GM23248 (cell line): Measurements from ENCODE around the gene ZBTB42. TPM values are rescaled to one million over a fixed set of nuclear protein-coding genes. Genes with fewer than 3 reads are reported as not detected.

Source experiments
- DNase-seq: peaks from one replicate; pipeline ENCODE4 v3.0.0-alpha.2; 2015
- H2AFZ ChIP-seq: fragments of 200-600 bp; sonication (generic); 2 replicates; pipeline ENCODE4 v1.6.1; 2016; ENCODE audit warnings: antibody characterized with exemption
- H3F3A ChIP-seq: fragments of 200-600 bp; sonication (generic); 2 replicates; pipeline ENCODE4 v1.6.1; 2016; ENCODE audit warnings: mild to moderate bottlenecking, antibody characterized with exemption, mixed run types; ENCODE audit not compliant: insufficient read depth
- H3K27ac ChIP-seq: fragments of 200-600 bp; sonication (generic); 2 replicates; pipeline ENCODE4 v1.5.1; 2016; ENCODE audit warnings: mild to moderate bottlenecking
- H3K27me3 ChIP-seq: fragments of 200-600 bp; sonication (generic); replicated peaks from 2 replicates; pipeline ENCODE4 v1.6.1; 2016; ENCODE audit warnings: mild to moderate bottlenecking; ENCODE audit not compliant: insufficient read depth
- H3K36me3 ChIP-seq: fragments of 200-600 bp; sonication (generic); 2 replicates; pipeline ENCODE4 v1.6.1; 2016; ENCODE audit warnings: low read depth, mild to moderate bottlenecking
- H3K4me1 ChIP-seq: fragments of 200-600 bp; sonication (generic); 2 replicates; pipeline ENCODE4 v1.6.1; 2016; ENCODE audit warnings: mild to moderate bottlenecking; ENCODE audit not compliant: insufficient read depth
- H3K4me2 ChIP-seq: fragments of 200-600 bp; sonication (generic); one replicate; pipeline ENCODE4 v1.6.1; 2016; ENCODE audit warnings: mild to moderate bottlenecking; ENCODE audit not compliant: unreplicated experiment
- H3K4me3 ChIP-seq: fragments of 200-600 bp; sonication (generic); 2 replicates; pipeline ENCODE4 v1.5.1; 2016; ENCODE audit warnings: mild to moderate bottlenecking
- H3K79me2 ChIP-seq: fragments of 200-600 bp; sonication (generic); 2 replicates; pipeline ENCODE4 v1.6.1; 2016; ENCODE audit warnings: mild to moderate bottlenecking; ENCODE audit not compliant: insufficient read depth
- H3K9ac ChIP-seq: fragments of 200-600 bp; sonication (generic); 2 replicates; pipeline ENCODE4 v1.6.1; 2016; ENCODE audit warnings: mild to moderate bottlenecking
- H3K9me2 ChIP-seq: fragments of 200-600 bp; sonication (generic); 2 replicates; pipeline ENCODE4 v1.6.1; 2016; ENCODE audit warnings: mixed run types, mild to moderate bottlenecking, moderate library complexity; ENCODE audit not compliant: insufficient read depth
- H3K9me3 ChIP-seq: fragments of 200-600 bp; sonication (generic); one replicate; pipeline ENCODE4 v1.6.1; 2017; ENCODE audit warnings: low read depth
- H4K20me1 ChIP-seq: fragments of 200-600 bp; sonication (generic); 2 replicates; pipeline ENCODE4 v1.6.0; 2016; ENCODE audit not compliant: insufficient read depth
- EZH2 ChIP-seq: fragments of 200-600 bp; sonication (generic); IDR thresholded peaks from 2 replicates; pipeline ENCODE4 v1.6.1; 2018; ENCODE audit warnings: antibody characterized with exemption, mild to moderate bottlenecking; ENCODE audit not compliant: insufficient read depth, poor library complexity, severe bottlenecking
- EZH2phosphoT487 ChIP-seq: fragments of 200-600 bp; sonication (generic); IDR thresholded peaks from 2 replicates; pipeline ENCODE4 v1.6.1; 2018; ENCODE audit warnings: antibody characterized with exemption, moderate library complexity, mild to moderate bottlenecking, low read depth; ENCODE audit not compliant: insufficient read depth
- WGBS, 2 experiments: methylation state at CpG; one replicate each; pipeline ENCODE4 v1.1.6; 2015 to 2017; ENCODE audit warnings: low lambda C conversion rate in 2 of 2, low coverage in 1 of 2; ENCODE audit errors: missing lambda C conversion rate in 2 of 2; 5-methylcytosine and 5-hydroxymethylcytosine counted together
- in situ Hi-C: fragments of 300-500 bp; cut with MboI; formaldehyde crosslinking; loops from 2 replicates; pipeline ENCODE4 v1.15.0; 2020
- polyA plus RNA-seq: library from polyadenylated mRNA; unstranded; fragments of >200 nt; fragmentation: Nextera tagmentation; extraction: Ambion mirVana; gene quantifications from 2 replicates; pipeline ENCODE4 v1.2.1, GENCODE V29; 2016
- total RNA-seq: library from RNA; depleted of rRNA; stranded (reverse); fragments of >200 nt; shearing (Covaris generic); gene quantifications from 2 replicates; pipeline ENCODE4 v1.2.3, GENCODE V29; 2014

The ZBTB42 gene
- total and polyA plus RNA-seq, 2 experiments from 2014 or later: 0.56 to 2.4 TPM

DNA sequence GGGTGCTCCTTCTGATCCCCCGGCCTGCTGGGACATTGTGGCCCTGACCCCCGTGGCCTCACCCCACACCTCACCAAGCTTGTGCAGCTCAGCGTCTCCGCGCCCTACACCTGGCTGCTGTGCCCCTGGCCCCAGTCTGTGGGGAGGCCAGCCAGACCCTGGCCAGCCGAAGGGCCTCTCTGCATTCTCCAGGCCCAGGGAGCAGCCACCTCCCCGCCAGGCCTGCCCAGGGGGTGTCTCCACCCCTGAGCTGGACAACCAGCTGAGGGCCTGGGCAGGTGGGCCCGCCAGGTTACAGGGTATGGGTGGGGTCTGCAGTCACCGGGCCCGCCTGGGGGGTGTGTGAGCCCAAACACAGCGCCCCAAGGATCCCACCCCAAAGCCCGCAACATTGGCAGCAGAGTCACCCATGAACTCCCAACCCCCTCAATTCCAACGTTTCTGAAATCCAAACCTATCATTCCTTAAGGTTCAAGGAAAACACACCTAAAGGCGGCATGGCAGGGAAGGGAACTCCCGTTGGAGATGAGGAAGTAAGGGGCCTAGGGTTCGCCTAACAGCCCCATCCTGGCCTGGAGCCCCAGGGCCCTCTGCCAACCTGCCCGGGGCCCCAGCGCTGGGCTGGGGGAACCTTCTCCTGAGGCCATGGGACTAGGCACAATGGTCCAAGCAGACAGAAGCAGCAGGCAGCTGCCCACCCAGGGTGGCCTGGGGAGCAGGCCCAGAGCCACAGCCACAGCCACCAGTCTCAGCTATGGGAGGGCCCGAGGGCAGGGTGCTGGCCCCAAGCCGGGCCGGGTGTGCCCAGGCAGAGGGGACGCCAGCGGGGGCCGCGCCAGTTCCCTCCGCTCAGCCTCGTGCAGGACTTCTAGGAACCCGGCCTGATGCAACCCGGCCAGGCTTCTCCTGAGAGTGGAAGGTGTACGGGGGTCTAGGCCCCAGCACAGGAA is 13.9 kb upstream of the ZBTB42 start:
- no peaks in the 10 kb centered on the region for H3K36me3 ChIP-seq
- H3F3A ChIP-seq: no peaks in the 10 kb centered on the region
- H3K27me3 ChIP-seq: no peaks in the 10 kb centered on the region
- H2AFZ ChIP-seq: no peak overlapping the region
- H4K20me1 ChIP-seq: no peaks in the 10 kb centered on the region
- no peaks in the 10 kb centered on the region for H3K9me2 ChIP-seq
- no peak overlapping the region for H3K4me2 ChIP-seq
- 82% methylated on average over 30 of the region's 30 CpGs for WGBS, 2 experiments
- H3K79me2 ChIP-seq: peaks cover 63% of the 10 kb centered on the region
- in situ Hi-C loops: no loop called here
- H3K9ac ChIP-seq: no peak overlapping the region
- TF ChIP-seq EZH2 (no peak), EZH2phosphoT487 (no peak)
- H3K4me1 ChIP-seq: no peaks in the 10 kb centered on the region
- H3K27ac ChIP-seq: no peak overlapping the region
- DNase-seq: no peak
- H3K4me3 ChIP-seq: no peak overlapping the region
- no peaks in the 10 kb centered on the region for H3K9me3 ChIP-seq

DNA sequence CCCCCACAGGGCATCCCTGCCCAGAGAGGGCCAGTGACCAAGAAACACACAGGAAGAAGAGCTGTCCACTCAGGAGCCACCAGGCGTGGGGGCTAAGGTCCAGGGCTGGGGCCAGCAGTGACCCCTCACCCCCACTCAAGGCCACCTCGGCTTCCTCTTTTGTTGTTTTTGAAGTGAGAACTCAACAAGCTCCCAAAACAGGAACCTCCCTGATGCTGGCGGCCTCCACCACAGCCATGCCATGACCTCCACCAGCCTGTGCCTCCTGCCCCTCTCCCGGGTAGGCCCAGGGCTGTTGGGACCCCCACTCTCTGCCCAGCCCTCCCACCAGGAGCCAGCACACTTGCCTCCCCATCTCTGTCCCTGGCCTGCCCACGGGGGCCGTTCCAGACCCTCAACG is 13.2 kb upstream of the ZBTB42 start:
- H4K20me1 ChIP-seq: no peaks in the 10 kb centered on the region
- H3K79me2 ChIP-seq: peaks cover 70% of the 10 kb centered on the region
- WGBS, 2 experiments: 82 to 90% methylated on average over 7 of the region's 7 CpGs
- H3K9ac ChIP-seq: no peak overlapping the region
- no peak overlapping the region for H3K27ac ChIP-seq
- no peak for DNase-seq
- no peaks in the 10 kb centered on the region for H3K9me3 ChIP-seq
- no peaks in the 10 kb centered on the region for H3K9me2 ChIP-seq
- no peaks in the 10 kb centered on the region for H3F3A ChIP-seq
- no peaks in the 10 kb centered on the region for H3K4me1 ChIP-seq
- in situ Hi-C loops: no loop called here
- TF ChIP-seq EZH2: no peak
- no peak for TF ChIP-seq EZH2phosphoT487
- no peak overlapping the region for H2AFZ ChIP-seq
- H3K4me2 ChIP-seq: no peak overlapping the region
- H3K4me3 ChIP-seq: no peak overlapping the region
- H3K27me3 ChIP-seq: no peaks in the 10 kb centered on the region
- H3K36me3 ChIP-seq: no peaks in the 10 kb centered on the region

DNA sequence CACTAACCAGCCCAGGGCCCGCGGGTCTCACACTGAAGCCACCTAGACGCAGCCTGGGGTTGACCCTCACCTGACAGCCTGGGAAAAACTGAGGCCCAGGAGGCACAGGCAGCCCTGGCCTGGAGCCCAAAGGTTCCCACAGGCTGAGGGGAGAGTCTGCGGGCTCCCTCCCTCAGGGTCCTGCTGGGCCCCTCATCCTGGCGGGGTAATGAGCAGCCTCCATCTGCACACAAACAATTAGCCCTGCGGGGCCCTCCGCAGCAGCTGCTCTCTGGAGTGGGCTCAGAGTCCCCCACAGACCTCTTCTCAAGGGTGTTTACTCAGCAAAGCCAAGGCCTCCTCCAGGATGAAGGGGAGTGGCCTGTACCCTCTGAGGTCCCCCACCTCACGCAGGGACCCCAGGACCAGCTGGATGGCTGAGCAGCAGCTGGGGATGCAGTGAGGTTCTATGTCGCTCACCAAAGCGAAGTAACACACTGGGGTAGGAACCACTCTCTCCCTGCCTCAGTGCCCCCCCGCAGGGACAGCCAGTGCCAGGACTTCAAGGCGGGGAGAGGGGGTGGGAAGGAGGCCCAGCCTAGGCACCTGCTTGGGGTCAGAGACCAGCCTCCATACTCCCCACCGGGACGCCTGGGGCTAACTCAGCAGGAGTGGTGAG is 12.6 kb upstream of the ZBTB42 start:
- no peak for TF ChIP-seq EZH2
- no peak for TF ChIP-seq EZH2phosphoT487
- H2AFZ ChIP-seq: no peak overlapping the region
- 91 to 98% methylated on average over 12 of the region's 14 CpGs for WGBS, 2 experiments
- H4K20me1 ChIP-seq: no peaks in the 10 kb centered on the region
- DNase-seq: no peak
- no peak overlapping the region for H3K4me3 ChIP-seq
- no peaks in the 10 kb centered on the region for H3K36me3 ChIP-seq
- peaks cover 4% of the 10 kb centered on the region; the same call in 1 of the 2 replicates for H3K4me1 ChIP-seq
- H3K79me2 ChIP-seq: peaks cover 76% of the 10 kb centered on the region
- H3K4me2 ChIP-seq: no peak overlapping the region
- H3K27ac ChIP-seq: no peak overlapping the region
- no peaks in the 10 kb centered on the region for H3K9me2 ChIP-seq
- H3K9me3 ChIP-seq: no peaks in the 10 kb centered on the region
- in situ Hi-C loops: no loop called here
- no peaks in the 10 kb centered on the region for H3F3A ChIP-seq
- H3K9ac ChIP-seq: no peak overlapping the region
- H3K27me3 ChIP-seq: no peaks in the 10 kb centered on the region

DNA sequence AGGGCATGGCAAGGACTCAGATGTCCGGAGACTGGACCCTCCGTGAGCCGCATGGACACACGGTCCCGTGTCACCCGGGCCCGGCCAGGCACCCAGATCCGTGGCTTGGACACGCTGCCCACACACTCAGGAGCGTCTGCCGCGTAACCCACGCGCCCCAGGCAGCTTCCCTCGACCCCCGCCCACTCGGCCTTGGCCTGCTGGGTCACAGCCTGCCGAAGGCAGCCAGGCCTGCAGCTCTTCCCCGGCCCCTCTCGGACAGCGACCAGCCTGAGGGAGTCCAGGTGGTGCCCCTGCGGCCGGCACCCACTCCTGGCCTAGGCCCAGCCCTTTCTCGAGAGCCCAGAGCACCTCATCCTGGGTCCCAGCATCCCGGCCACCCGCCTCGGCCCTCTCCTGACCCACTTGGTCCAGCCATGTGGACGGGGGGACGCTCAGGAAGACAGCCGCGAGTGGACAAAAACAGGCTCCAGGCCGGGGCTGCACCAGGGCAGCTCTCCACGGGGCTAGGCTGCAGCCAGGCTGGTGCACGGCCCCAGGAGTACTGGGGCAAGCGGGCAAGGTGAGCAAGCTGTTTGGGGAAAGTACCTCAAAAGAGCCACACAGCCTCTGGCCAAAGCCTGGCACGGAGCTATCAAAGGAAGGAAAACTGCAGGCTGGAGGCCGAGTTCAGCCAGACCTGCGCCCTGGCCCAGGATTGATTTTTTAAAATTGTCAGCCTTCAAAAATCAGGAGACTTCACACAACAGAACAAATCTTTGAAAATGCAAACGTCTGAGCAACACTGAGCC is 11.8 kb upstream of the ZBTB42 start:
- H2AFZ ChIP-seq: no peak overlapping the region
- H3K9me3 ChIP-seq: no peaks in the 10 kb centered on the region
- no peaks in the 10 kb centered on the region for H3K9me2 ChIP-seq
- DNase-seq: no peak
- H3F3A ChIP-seq: no peaks in the 10 kb centered on the region
- H3K27ac ChIP-seq: no peak overlapping the region
- peaks cover 10% of the 10 kb centered on the region for H3K4me1 ChIP-seq
- H3K9ac ChIP-seq: no peak overlapping the region
- TF ChIP-seq EZH2 (no peak), EZH2phosphoT487 (no peak)
- H3K79me2 ChIP-seq: peaks cover 84% of the 10 kb centered on the region
- no peaks in the 10 kb centered on the region for H3K27me3 ChIP-seq
- in situ Hi-C loops: no loop called here
- no peak overlapping the region for H3K4me3 ChIP-seq
- WGBS, 2 experiments: 91 to 92% methylated on average over 33 to 39 of the region's 39 CpGs
- H3K4me2 ChIP-seq: no peak overlapping the region
- H3K36me3 ChIP-seq: no peaks in the 10 kb centered on the region
- H4K20me1 ChIP-seq: 0 out of 2 replicates have a peak, but pooled peaks cover 5% of the 10 kb centered on the region
